ENCODE measurements around the gene CFAP69. TPM values are rescaled to one million over a fixed set of nuclear protein-coding genes. Genes with fewer than 3 reads are reported as not detected.

CFAP69 gene
- total and polyA plus RNA-seq, 2 of the 8 experiments (the other 6 are each of a cell fraction or from before 2014, with no cell fraction given) = 1.00 to 3.8 TPM

DNA sequence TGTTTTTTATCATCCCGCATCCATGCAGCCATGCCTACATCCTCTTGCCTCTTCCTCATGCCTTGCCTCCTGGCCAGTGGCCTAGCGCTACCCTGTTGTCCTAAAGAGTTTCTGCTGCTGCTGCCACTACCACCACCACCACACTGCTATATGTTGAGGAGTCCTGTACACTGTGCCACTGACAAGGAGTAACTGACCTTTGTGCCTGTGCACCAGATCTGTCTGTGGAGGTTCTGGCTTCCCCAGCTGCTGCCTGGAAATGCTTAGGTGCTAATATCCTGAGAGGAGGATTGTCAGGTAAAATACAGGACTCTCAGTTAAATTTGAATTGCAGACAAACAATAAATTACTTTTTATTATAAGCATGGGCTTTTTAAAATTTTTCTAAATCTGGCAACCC is 7.0 kb upstream of the CFAP69 start:
- FAIRE-seq (no peak), DNase-seq (ENCODE audit: low read depth in 1 of 2, low spot score in 2 of 2) (no peak)
- H4K91ac ChIP-seq (replicated peaks; ENCODE audit: insufficient read length, low read length) = no peak overlapping the region
- H4K20me1 ChIP-seq (replicated peaks in 1 of 2; ENCODE audit: control insufficient read depth in 1 of 2, insufficient read depth in 2 of 2, low read length in 2 of 2) = peaks cover 0 to 1% of the 10 kb centered on the region in 2 experiments
- no peak overlapping the region for H3K56ac ChIP-seq (replicated peaks; ENCODE audit: insufficient read length, low read depth, low read length)
- no peak overlapping the region for H3K4me2 ChIP-seq (ENCODE audit: insufficient read depth in 1 of 2, low read depth in 2 of 2, low read length in 2 of 2)
- H2AFZ ChIP-seq (ENCODE audit: low read length) = no peak overlapping the region
- no peaks in the 10 kb centered on the region for H3K9me3 ChIP-seq (ENCODE audit: insufficient read depth in 2 of 2, low read depth in 1 of 2, low read length in 1 of 2)
- H2BK5ac ChIP-seq (ENCODE audit: low read depth, low read length) = no peak overlapping the region; the same call in 1 of the 2 replicates
- CTCF ChIA-PET (ENCODE audit: partially characterized antibody) = interaction anchor here (0.9 kb wide), 1 partner anchor 43 kb away, joined by 3 read pairs; no protein-coding TSS in a partner anchor
- no peaks in the 10 kb centered on the region for H3K23me2 ChIP-seq (ENCODE audit: low read depth, low read length)
- no peak overlapping the region for H3K9ac ChIP-seq (replicated peaks in 1 of 4; ENCODE audit: extremely low read depth in 1 of 4, low read depth in 3 of 4, low read length in 3 of 4)
- no peak overlapping the region for H3K4ac ChIP-seq (replicated peaks; ENCODE audit: insufficient read length, low read depth, low read length)
- H3K79me1 ChIP-seq (ENCODE audit: low read depth, low read length) = no peaks in the 10 kb centered on the region
- no peak overlapping the region for H3K23ac ChIP-seq (ENCODE audit: insufficient read length)
- peaks cover 0 to 5% (median 0%) of the 10 kb centered on the region in 4 experiments; a peak in 3 of 8 replicates for H3K36me3 ChIP-seq (ENCODE audit: control insufficient read depth in 2 of 4, insufficient read depth in 4 of 4, low read length in 3 of 4)
- no peak overlapping the region for H2BK20ac ChIP-seq (ENCODE audit: low read length)
- H3K4me3 ChIP-seq (ENCODE audit: extremely low read depth in 1 of 4, insufficient read depth in 2 of 4, low read depth in 3 of 4, low read length in 4 of 4) = no peak overlapping the region
- no peak overlapping the region for H2BK12ac ChIP-seq (ENCODE audit: low read depth, low read length)
- WGBS, 2 experiments (ENCODE audit: extremely low coverage in 1 of 2, insufficient coverage in 1 of 2, insufficient read length in 1 of 2, insufficient replicate concordance in 2 of 2, low coverage in 1 of 2, low lambda C conversion rate in 2 of 2, missing lambda C conversion rate in 1 of 2) = 93% methylated on average over 2 of the region's 2 CpGs; no CpG with 5 or more reads in 1 of the 2 experiments
- POLR2A ChIA-PET (ENCODE audit: partially characterized antibody) = interaction anchor here (0.6 to 1.6 kb wide), 4 partner anchors 8 to 27 kb away, joined by 4 read pairs; partner anchors contain the start of gene STEAP2
- no peak overlapping the region for H3K14ac ChIP-seq (ENCODE audit: insufficient read length)
- H3K27ac ChIP-seq (ENCODE audit: low read depth, low read length) = no peak overlapping the region
- TF ChIP-seq YY1 (IDR thresholded peaks at IDR 0.05; ENCODE audit: low read depth, low read length) (no peak), SP1 (IDR thresholded peaks at IDR 0.05; ENCODE audit: low read depth, low read length) (no peak)
- H3K4me1 ChIP-seq (replicated peaks in 1 of 4; ENCODE audit: control insufficient read depth in 3 of 4, insufficient read depth in 4 of 4, low read length in 3 of 4) = no peaks in the 10 kb centered on the region
- no peak overlapping the region for H2BK15ac ChIP-seq (ENCODE audit: low read length)
- H3K18ac ChIP-seq (ENCODE audit: extremely low read depth, low read length) = no peak overlapping the region
- no peak overlapping the region for H2BK120ac ChIP-seq (replicated peaks; ENCODE audit: low read depth, low read length)
- no peak overlapping the region for H4K5ac ChIP-seq (ENCODE audit: insufficient read length, low read depth, low read length)
- no peaks in the 10 kb centered on the region for H3K27me3 ChIP-seq (replicated peaks in 1 of 4; ENCODE audit: control insufficient read depth in 3 of 4, extremely low read depth in 1 of 4, insufficient read depth in 3 of 4, low read length in 3 of 4)
- no peak overlapping the region for H4K8ac ChIP-seq (ENCODE audit: extremely low read depth, insufficient read depth, low read length)
- H2AK5ac ChIP-seq (ENCODE audit: low read depth, low read length) = no peak overlapping the region
- no peaks in the 10 kb centered on the region for H3K79me2 ChIP-seq (ENCODE audit: control insufficient read depth in 1 of 2, insufficient read depth in 2 of 2, low read length in 2 of 2)
